ENCODE results near the gene CHADL. TPM values are rescaled to one million over a fixed set of nuclear protein-coding genes. Genes with fewer than 3 reads are reported as not detected.

CHADL gene
- total RNA-seq, 2 experiments from 2014 or later: 0.12 to 0.38 TPM

- Mint-ChIP-seq H3K27me3 (peaks cover 3% of the 10 kb centered on the region), H3K9me3 (ENCODE audit: low read depth) (no peaks in the 10 kb centered on the region), H3K27ac (no peak overlapping the region), H3K4me3 (no peak overlapping the region), H3K36me3 (no peaks in the 10 kb centered on the region), H3K4me1 (peaks cover 8% of the 10 kb centered on the region)
- DNase-seq (no peak), ATAC-seq (no peak)
- CTCF ChIA-PET: interaction anchor here (7.1 kb wide), 1 partner anchor 313 kb away, joined by 137 read pairs; no protein-coding TSS in a partner anchor
Measured at GRCh38 chr22:41234815-41235695, 5.7 kb downstream of the CHADL start.

GRCh38 chr22:41231369-41231768 is 9.4 kb downstream of the CHADL start:
- Mint-ChIP-seq H3K27ac (no peak overlapping the region), H3K9me3 (ENCODE audit: low read depth) (no peaks in the 10 kb centered on the region), H3K4me3 (no peak overlapping the region), H3K4me1 (no peaks in the 10 kb centered on the region), H3K27me3 (no peaks in the 10 kb centered on the region), H3K36me3 (peaks cover 4% of the 10 kb centered on the region)
- CTCF ChIA-PET: no interaction called here
- DNase-seq (no peak), ATAC-seq (no peak)

GRCh38 chr22:41230401-41230785 is 10.3 kb downstream of the CHADL start:
- no peaks in the 10 kb centered on the region for H3K4me1 Mint-ChIP-seq
- no peak overlapping the region for H3K27ac Mint-ChIP-seq
- DNase-seq (no peak), ATAC-seq (no peak)
- H3K36me3 Mint-ChIP-seq: peaks cover 6% of the 10 kb centered on the region
- no peak overlapping the region for H3K4me3 Mint-ChIP-seq
- CTCF ChIA-PET: no interaction called here
- H3K9me3 Mint-ChIP-seq (ENCODE audit: low read depth): no peaks in the 10 kb centered on the region
- H3K27me3 Mint-ChIP-seq: no peaks in the 10 kb centered on the region

- H3K4me3 Mint-ChIP-seq: no peak overlapping the region
- no peaks in the 10 kb centered on the region for H3K27me3 Mint-ChIP-seq
- no peaks in the 10 kb centered on the region for H3K4me1 Mint-ChIP-seq
- CTCF ChIA-PET: interaction anchor here (1.2 kb wide), 1 partner anchor 8 kb away, joined by 4 read pairs; no protein-coding TSS in a partner anchor
- H3K27ac Mint-ChIP-seq: no peak overlapping the region
- no peaks in the 10 kb centered on the region for H3K9me3 Mint-ChIP-seq (ENCODE audit: low read depth)
- no peak for DNase-seq
- peaks cover 8% of the 10 kb centered on the region for H3K36me3 Mint-ChIP-seq
- no peak for ATAC-seq
Measured at GRCh38 chr22:41229730-41230400, 10.9 kb downstream of the CHADL start.

- Mint-ChIP-seq H3K27me3 (no peaks in the 10 kb centered on the region), H3K36me3 (peaks cover 8% of the 10 kb centered on the region), H3K4me1 (no peaks in the 10 kb centered on the region), H3K27ac (no peak overlapping the region), H3K4me3 (no peak overlapping the region), H3K9me3 (ENCODE audit: low read depth) (no peaks in the 10 kb centered on the region)
- DNase-seq (no peak), ATAC-seq (no peak)
- CTCF ChIA-PET: interaction anchor here (1.2 kb wide), 1 partner anchor 8 kb away, joined by 4 read pairs; no protein-coding TSS in a partner anchor
Measured at GRCh38 chr22:41229215-41229614, 11.5 kb downstream of the CHADL start.

- H3K27ac Mint-ChIP-seq: no peak overlapping the region
- H3K4me3 Mint-ChIP-seq: no peak overlapping the region
- ATAC-seq (no peak), DNase-seq (no peak)
- CTCF ChIA-PET: interaction anchor here (1.8 kb wide), 1 partner anchor 10 kb away, joined by 14 read pairs; no protein-coding TSS in a partner anchor
- H3K27me3 Mint-ChIP-seq: no peaks in the 10 kb centered on the region
- H3K36me3 Mint-ChIP-seq: peaks cover 8% of the 10 kb centered on the region
- no peaks in the 10 kb centered on the region for H3K9me3 Mint-ChIP-seq (ENCODE audit: low read depth)
- H3K4me1 Mint-ChIP-seq: no peaks in the 10 kb centered on the region
Measured at GRCh38 chr22:41226723-41227655, 13.7 kb downstream of the CHADL start.

- ATAC-seq: no peak
- Mint-ChIP-seq H3K9me3 (ENCODE audit: low read depth) (no peaks in the 10 kb centered on the region), H3K36me3 (peaks cover 17% of the 10 kb centered on the region), H3K27me3 (no peaks in the 10 kb centered on the region), H3K4me3 (no peak overlapping the region), H3K27ac (no peak overlapping the region), H3K4me1 (peaks cover 2% of the 10 kb centered on the region)
- CTCF ChIA-PET: interaction anchor here (1.4 to 1.6 kb wide), 2 partner anchors 14 to 301 kb away, joined by 6 read pairs; no protein-coding TSS in a partner anchor
- DNase-seq: no peak
Measured at GRCh38 chr22:41223535-41223934, 17.2 kb downstream of the CHADL start.

- Mint-ChIP-seq H3K27me3 (no peaks in the 10 kb centered on the region), H3K36me3 (peaks cover 15% of the 10 kb centered on the region), H3K27ac (no peak overlapping the region), H3K9me3 (ENCODE audit: low read depth) (no peaks in the 10 kb centered on the region), H3K4me3 (no peak overlapping the region), H3K4me1 (peaks cover 3% of the 10 kb centered on the region)
- ATAC-seq: no peak
- CTCF ChIA-PET: interaction anchor here (0.7 to 1.6 kb wide), 3 partner anchors 15 to 1869 kb away, joined by 3 to 6 read pairs (median 6); no protein-coding TSS in a partner anchor
- no peak for DNase-seq
Measured at GRCh38 chr22:41222846-41223507, 17.8 kb downstream of the CHADL start.

GRCh38 chr22:41217553-41218157 is 23.1 kb downstream of the CHADL start:
- DNase-seq (peak; percentile 70), ATAC-seq (peak; percentile 93)
- H3K27me3 Mint-ChIP-seq: no peaks in the 10 kb centered on the region
- peak overlapping the region; percentile 52 for H3K4me3 Mint-ChIP-seq
- H3K36me3 Mint-ChIP-seq: peaks cover 33% of the 10 kb centered on the region
- peak overlapping the region; percentile 83 for H3K27ac Mint-ChIP-seq
- CTCF ChIA-PET: interaction anchor here (1.0 to 2.8 kb wide), 3 partner anchors 10 to 295 kb away, joined by 3 to 22 read pairs (median 6); no protein-coding TSS in a partner anchor
- H3K4me1 Mint-ChIP-seq: peaks cover 30% of the 10 kb centered on the region
- H3K9me3 Mint-ChIP-seq (ENCODE audit: low read depth): no peaks in the 10 kb centered on the region

- peak overlapping the region; percentile 52 for H3K4me3 Mint-ChIP-seq
- peaks cover 35% of the 10 kb centered on the region for H3K36me3 Mint-ChIP-seq
- H3K9me3 Mint-ChIP-seq (ENCODE audit: low read depth): no peaks in the 10 kb centered on the region
- DNase-seq (no peak), ATAC-seq (no peak)
- peak overlapping the region; percentile 83 for H3K27ac Mint-ChIP-seq
- CTCF ChIA-PET: interaction anchor here (1.0 to 2.8 kb wide), 3 partner anchors 10 to 294 kb away, joined by 3 to 22 read pairs (median 6); no protein-coding TSS in a partner anchor
- H3K4me1 Mint-ChIP-seq: peaks cover 30% of the 10 kb centered on the region
- H3K27me3 Mint-ChIP-seq: no peaks in the 10 kb centered on the region
Measured at GRCh38 chr22:41216984-41217383, 23.7 kb downstream of the CHADL start.

- no peaks in the 10 kb centered on the region for H3K27me3 Mint-ChIP-seq
- no peak for DNase-seq
- no peak for ATAC-seq
- peaks cover 32% of the 10 kb centered on the region for H3K36me3 Mint-ChIP-seq
- peaks cover 30% of the 10 kb centered on the region for H3K4me1 Mint-ChIP-seq
- H3K27ac Mint-ChIP-seq: peak overlapping the region; percentile 83
- no peaks in the 10 kb centered on the region for H3K9me3 Mint-ChIP-seq (ENCODE audit: low read depth)
- peak overlapping the region; percentile 52 for H3K4me3 Mint-ChIP-seq
- CTCF ChIA-PET: interaction anchor here (2.8 kb wide), 1 partner anchor 22 kb away, joined by 22 read pairs; no protein-coding TSS in a partner anchor
Measured at GRCh38 chr22:41215926-41216325, 24.8 kb downstream of the CHADL start.

GRCh38 chr22:41215409-41215808 is 25.3 kb downstream of the CHADL start:
- Mint-ChIP-seq H3K36me3 (peaks cover 35% of the 10 kb centered on the region), H3K27me3 (no peaks in the 10 kb centered on the region), H3K4me3 (peak overlapping the region; percentile 52), H3K9me3 (ENCODE audit: low read depth) (no peaks in the 10 kb centered on the region), H3K4me1 (peaks cover 31% of the 10 kb centered on the region), H3K27ac (peak overlapping the region; percentile 83)
- CTCF ChIA-PET: no interaction called here
- DNase-seq (no peak), ATAC-seq (no peak)
